ENCODE measurements around the gene PRX. TPM values are rescaled to one million over a fixed set of nuclear protein-coding genes. Genes with fewer than 3 reads are reported as not detected.

PRX gene
- total and polyA plus RNA-seq, 4 donors, result 3.1 to 7.6 (median 5.1) TPM

DNA sequence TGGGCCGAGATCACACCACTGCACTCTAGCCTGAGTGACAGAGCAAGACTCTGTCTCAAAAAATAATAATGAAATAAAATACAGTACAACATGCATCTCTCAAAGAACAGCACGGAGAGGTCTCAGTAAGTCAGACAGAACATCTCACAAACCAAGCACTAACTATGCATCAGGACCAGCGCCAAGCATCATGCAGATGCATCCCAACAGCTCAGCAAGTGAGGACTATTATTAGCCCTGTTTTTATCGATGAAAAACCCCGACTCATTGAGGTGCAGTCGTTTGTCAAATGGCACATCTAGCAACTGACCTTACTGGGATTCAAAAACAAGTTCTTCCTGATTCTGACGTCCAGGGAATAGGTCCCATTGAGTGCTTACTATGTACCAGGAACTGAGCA is 68.8 kb downstream of the PRX start:
- H3K4me1 ChIP-seq (ENCODE audit: control insufficient read depth in 1 of 2, insufficient read depth in 2 of 2, low read length in 2 of 2), result peaks cover 0 to 2% of the 10 kb centered on the region in 2 donors
- no peaks in the 10 kb centered on the region for H3K9me3 ChIP-seq (ENCODE audit: control insufficient read depth, low read length)
- ATAC-seq (ENCODE audit: low FRiP score) (no peak), DNase-seq (no peak)
- H3K27me3 ChIP-seq (ENCODE audit: control insufficient read depth in 1 of 2, insufficient read depth in 2 of 2, low read length in 1 of 2), result no peaks in the 10 kb centered on the region
- no peaks in the 10 kb centered on the region for H3K36me3 ChIP-seq (ENCODE audit: control insufficient read depth in 1 of 2, insufficient read depth in 2 of 2, low read length in 1 of 2)
- intact Hi-C loops (cut with DNase I), result no loop called here
- H3K27ac ChIP-seq (ENCODE audit: low read depth in 1 of 2, low read length in 2 of 2), result no peak overlapping the region
- H3K4me3 ChIP-seq (ENCODE audit: low read length in 2 of 2), result no peak overlapping the region
- WGBS, 2 donors, result 67 to 74% methylated on average over 7 of the region's 7 CpGs

Small RNA genes within 50 kb of the gene (microRNA-seq; reads per million reads assigned to microRNA genes)
- 0 to 0.60 reads per million in 2 donors for gene MIR6796

Other genes with a start within 250 kb of the PRX start
- gene MAP3K10, start 222.0 kb downstream of the PRX start, total RNA-seq, result 10 to 100 TPM; 21.1 to 28.8 TPM
- 10 to 100 TPM in 1 of 2 donors, 1 to 10 TPM in 1; 7.0 to 19.9 TPM for gene MAP3K10, start 222.0 kb downstream of the PRX start, polyA plus RNA-seq
- not detected for gene TTC9B, start 195.0 kb downstream of the PRX start, total RNA-seq
- under 1 TPM in 1 of 2 donors, not detected in 1; 0.26 TPM for gene TTC9B, start 195.0 kb downstream of the PRX start, polyA plus RNA-seq
- under 1 TPM; 0.42 to 0.81 TPM for gene CCNP, start 186.7 kb downstream of the PRX start, total RNA-seq
- under 1 TPM; 0.31 to 0.50 TPM for gene CCNP, start 186.7 kb downstream of the PRX start, polyA plus RNA-seq
- 100 to 1,000 TPM; 104 to 131 TPM for gene AKT2, start 128.0 kb downstream of the PRX start, total RNA-seq
- 10 to 100 TPM; 24.8 to 74.3 TPM for gene AKT2, start 128.0 kb downstream of the PRX start, polyA plus RNA-seq
- 10 to 100 TPM; 16.9 to 22.3 TPM for gene C19orf47, start 65.0 kb downstream of the PRX start, total RNA-seq
- gene C19orf47, start 65.0 kb downstream of the PRX start, polyA plus RNA-seq, result 10 to 100 TPM; 11.3 to 20.5 TPM
- 100 to 1,000 TPM; 184 to 291 TPM for gene PLD3, start 64.7 kb downstream of the PRX start, total RNA-seq
- 100 to 1,000 TPM; 143 to 234 TPM for gene PLD3, start 64.7 kb downstream of the PRX start, polyA plus RNA-seq
- gene HIPK4, start 23.2 kb downstream of the PRX start, total RNA-seq, result under 1 TPM; 0.21 to 0.23 TPM
- under 1 TPM in 1 of 2 donors, not detected in 1; 0.51 TPM for gene HIPK4, start 23.2 kb downstream of the PRX start, polyA plus RNA-seq
- gene SERTAD1, start 12.6 kb upstream of the PRX start, total RNA-seq, result 10 to 100 TPM; 19.7 to 27.8 TPM
- 10 to 100 TPM; 13.0 to 15.8 TPM for gene SERTAD1, start 12.6 kb upstream of the PRX start, polyA plus RNA-seq
- 10 to 100 TPM; 34.8 to 46.3 TPM for gene SERTAD3, start 31.0 kb upstream of the PRX start, total RNA-seq
- 10 to 100 TPM; 25.0 to 28.5 TPM for gene SERTAD3, start 31.0 kb upstream of the PRX start, polyA plus RNA-seq
- gene BLVRB, start 52.4 kb upstream of the PRX start, total RNA-seq, result 10 to 100 TPM; 72.3 to 77.1 TPM
- gene BLVRB, start 52.4 kb upstream of the PRX start, polyA plus RNA-seq, result 100 to 1,000 TPM in 1 of 2 donors, 10 to 100 TPM in 1; 96.8 to 134 TPM
- 1 to 10 TPM; 1.3 to 3.6 TPM for gene SPTBN4, start 53.6 kb upstream of the PRX start, total RNA-seq
- gene SPTBN4, start 53.6 kb upstream of the PRX start, polyA plus RNA-seq, result 1 to 10 TPM in 1 of 2 donors, under 1 TPM in 1; 0.25 to 4.1 TPM
- gene SHKBP1, start 163.5 kb upstream of the PRX start, total RNA-seq, result 10 to 100 TPM; 54.0 to 75.3 TPM
- 100 to 1,000 TPM in 1 of 2 donors, 10 to 100 TPM in 1; 29.4 to 150 TPM for gene SHKBP1, start 163.5 kb upstream of the PRX start, polyA plus RNA-seq
- gene LTBP4, start 188.0 kb upstream of the PRX start, total RNA-seq, result 100 to 1,000 TPM; 286 to 725 TPM
- gene LTBP4, start 188.0 kb upstream of the PRX start, polyA plus RNA-seq, result 100 to 1,000 TPM; 140 to 768 TPM